ENCODE results near the gene ADGRA3.

Gene ADGRA3, protein sequence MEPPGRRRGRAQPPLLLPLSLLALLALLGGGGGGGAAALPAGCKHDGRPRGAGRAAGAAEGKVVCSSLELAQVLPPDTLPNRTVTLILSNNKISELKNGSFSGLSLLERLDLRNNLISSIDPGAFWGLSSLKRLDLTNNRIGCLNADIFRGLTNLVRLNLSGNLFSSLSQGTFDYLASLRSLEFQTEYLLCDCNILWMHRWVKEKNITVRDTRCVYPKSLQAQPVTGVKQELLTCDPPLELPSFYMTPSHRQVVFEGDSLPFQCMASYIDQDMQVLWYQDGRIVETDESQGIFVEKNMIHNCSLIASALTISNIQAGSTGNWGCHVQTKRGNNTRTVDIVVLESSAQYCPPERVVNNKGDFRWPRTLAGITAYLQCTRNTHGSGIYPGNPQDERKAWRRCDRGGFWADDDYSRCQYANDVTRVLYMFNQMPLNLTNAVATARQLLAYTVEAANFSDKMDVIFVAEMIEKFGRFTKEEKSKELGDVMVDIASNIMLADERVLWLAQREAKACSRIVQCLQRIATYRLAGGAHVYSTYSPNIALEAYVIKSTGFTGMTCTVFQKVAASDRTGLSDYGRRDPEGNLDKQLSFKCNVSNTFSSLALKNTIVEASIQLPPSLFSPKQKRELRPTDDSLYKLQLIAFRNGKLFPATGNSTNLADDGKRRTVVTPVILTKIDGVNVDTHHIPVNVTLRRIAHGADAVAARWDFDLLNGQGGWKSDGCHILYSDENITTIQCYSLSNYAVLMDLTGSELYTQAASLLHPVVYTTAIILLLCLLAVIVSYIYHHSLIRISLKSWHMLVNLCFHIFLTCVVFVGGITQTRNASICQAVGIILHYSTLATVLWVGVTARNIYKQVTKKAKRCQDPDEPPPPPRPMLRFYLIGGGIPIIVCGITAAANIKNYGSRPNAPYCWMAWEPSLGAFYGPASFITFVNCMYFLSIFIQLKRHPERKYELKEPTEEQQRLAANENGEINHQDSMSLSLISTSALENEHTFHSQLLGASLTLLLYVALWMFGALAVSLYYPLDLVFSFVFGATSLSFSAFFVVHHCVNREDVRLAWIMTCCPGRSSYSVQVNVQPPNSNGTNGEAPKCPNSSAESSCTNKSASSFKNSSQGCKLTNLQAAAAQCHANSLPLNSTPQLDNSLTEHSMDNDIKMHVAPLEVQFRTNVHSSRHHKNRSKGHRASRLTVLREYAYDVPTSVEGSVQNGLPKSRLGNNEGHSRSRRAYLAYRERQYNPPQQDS (N-terminal part only)

DNA sequence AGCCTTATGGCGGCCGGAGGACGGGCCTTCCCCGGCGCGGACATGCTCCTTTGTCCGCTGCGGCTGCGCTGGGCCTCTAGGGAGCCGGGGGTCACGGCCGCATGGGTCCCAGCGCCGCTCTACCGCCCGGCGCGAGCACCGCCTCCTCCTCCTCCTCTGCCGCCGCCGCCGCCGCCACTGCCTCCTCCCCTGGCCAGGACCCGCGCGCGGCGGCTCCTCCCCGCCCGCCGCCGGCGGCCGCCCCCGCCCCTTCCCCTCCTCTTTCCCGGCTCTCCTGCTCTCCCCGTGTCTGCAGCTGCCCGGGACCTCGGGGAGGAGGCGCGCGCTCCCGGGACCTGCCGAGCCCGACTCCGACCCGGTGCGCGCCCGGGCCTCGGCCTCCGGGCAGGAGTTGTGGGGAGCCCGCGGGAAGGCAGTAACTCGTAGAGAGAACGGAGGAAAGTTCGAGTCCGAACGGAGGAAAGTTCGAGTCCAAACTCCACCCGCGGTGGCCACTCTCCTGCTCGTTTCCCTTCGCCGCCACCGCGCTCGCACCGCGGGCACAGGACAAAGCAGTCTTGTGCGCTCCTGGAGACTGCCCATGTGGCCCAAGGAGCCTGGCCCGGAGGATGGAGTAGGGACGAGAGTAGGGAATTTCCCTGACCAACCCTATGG lies at the start of gene ADGRA3:
Gene ADGRA3, minus strand, starts transcription at position 179 of the 654 bp plus-strand sequence. CDS start 282 bp downstream, outside the sequence.
- H3K4me3 ChIP-seq (ENCODE audit: low read length): peak within 1 kb of the TSS; percentile 64
- TF ChIP-seq, protein P1, sequence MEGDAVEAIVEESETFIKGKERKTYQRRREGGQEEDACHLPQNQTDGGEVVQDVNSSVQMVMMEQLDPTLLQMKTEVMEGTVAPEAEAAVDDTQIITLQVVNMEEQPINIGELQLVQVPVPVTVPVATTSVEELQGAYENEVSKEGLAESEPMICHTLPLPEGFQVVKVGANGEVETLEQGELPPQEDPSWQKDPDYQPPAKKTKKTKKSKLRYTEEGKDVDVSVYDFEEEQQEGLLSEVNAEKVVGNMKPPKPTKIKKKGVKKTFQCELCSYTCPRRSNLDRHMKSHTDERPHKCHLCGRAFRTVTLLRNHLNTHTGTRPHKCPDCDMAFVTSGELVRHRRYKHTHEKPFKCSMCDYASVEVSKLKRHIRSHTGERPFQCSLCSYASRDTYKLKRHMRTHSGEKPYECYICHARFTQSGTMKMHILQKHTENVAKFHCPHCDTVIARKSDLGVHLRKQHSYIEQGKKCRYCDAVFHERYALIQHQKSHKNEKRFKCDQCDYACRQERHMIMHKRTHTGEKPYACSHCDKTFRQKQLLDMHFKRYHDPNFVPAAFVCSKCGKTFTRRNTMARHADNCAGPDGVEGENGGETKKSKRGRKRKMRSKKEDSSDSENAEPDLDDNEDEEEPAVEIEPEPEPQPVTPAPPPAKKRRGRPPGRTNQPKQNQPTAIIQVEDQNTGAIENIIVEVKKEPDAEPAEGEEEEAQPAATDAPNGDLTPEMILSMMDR (conservative IDR thresholded peaks at IDR 0.05; ENCODE audit: low read depth, low read length): no peak

DNA sequence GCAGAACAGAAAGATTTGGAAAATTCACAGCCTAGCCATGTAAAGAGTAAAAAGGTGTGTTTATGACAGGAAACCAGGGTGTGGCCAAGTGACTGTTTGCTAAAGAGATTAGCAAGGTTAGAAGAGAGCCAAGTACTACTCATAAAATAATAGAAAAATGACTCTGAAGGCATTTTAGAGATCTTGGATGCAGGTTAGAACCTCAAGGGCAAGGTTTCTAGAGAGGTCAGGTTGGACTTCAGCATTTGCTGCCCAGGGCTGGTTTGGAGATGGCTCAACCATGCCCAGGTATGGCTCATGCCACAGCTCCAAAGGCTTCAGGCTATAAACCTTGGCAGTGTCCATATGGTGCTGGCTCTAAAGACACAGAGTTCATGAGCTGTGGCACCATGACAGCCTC lies 40.6 kb upstream of the ADGRA3 start:
- TF ChIP-seq, protein P1 (conservative IDR thresholded peaks at IDR 0.05; ENCODE audit: low read depth, low read length): no peak
- no peak overlapping the region for H3K4me3 ChIP-seq (ENCODE audit: low read length)
- DNase-seq (ENCODE audit: low read depth): no peak

More for the DNA sequence above, at the start of gene ADGRA3:
- DNase-seq (ENCODE audit: low read depth): no peak

DNA sequence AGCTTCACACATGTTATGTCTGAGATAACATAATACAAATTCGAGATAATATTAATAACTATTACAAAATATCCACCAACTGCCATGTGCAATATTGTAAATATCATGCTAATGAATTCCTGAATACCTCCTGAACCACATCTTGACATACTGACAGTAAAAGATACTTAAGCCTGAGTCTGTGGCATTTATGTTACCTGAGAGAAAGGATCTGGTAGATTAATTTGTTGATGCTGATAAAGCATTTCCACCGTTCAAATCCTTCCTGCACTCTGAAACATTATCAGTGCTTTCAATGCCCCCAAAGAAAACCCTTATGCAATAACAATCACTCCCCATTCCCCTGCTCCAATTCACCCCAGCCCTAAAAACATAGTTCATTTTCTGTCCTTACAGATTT lies 38.8 kb upstream of the ADGRA3 start:
- no peak for DNase-seq (ENCODE audit: low read depth)
- H3K4me3 ChIP-seq (ENCODE audit: low read length): no peak overlapping the region
- TF ChIP-seq, protein P1 (conservative IDR thresholded peaks at IDR 0.05; ENCODE audit: low read depth, low read length): no peak

DNA sequence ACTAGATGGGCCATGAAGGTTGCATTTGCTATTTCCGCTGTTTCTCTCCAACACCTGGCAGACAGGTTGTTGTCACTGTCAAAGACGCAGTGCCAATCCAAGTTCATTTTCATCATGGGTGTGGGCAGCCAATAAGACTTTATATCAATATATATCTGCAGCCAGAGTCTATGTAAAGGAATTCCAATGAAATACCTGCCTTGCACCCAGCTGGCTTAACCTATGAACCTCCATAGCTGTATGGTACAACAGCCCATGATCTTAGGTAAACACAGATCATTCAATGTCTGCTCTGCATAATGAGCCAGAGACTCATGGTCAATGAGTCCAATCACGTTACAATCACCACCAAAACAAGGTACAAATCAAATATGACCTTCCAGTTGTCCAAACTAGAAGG lies 37.7 kb upstream of the ADGRA3 start:
- DNase-seq (ENCODE audit: low read depth): no peak
- TF ChIP-seq, protein P1 (conservative IDR thresholded peaks at IDR 0.05; ENCODE audit: low read depth, low read length): no peak
- H3K4me3 ChIP-seq (ENCODE audit: low read length): no peak overlapping the region

DNA sequence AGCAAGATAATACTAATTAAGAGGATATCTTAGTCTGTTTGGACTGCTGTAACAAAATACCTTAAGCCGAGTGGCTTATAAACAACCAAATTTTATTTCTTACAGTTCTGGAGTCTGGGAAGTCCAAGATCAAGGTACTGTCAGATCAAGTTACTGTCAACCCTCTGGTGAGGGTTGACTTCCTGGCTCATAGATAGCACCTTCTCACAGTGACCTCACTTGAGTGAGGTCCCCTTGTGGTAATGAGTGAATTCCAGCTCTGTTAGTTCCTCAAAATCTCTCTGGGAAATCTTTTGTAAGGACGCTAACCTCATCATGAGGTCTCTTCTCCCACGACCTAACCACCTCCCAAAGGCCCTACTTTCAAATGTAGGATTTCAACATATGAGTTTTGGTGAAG lies 36.9 kb upstream of the ADGRA3 start:
- DNase-seq (ENCODE audit: low read depth): peak; percentile 20
- H3K4me3 ChIP-seq (ENCODE audit: low read length): no peak overlapping the region
- TF ChIP-seq, protein P1 (conservative IDR thresholded peaks at IDR 0.05; ENCODE audit: low read depth, low read length): no peak

DNA sequence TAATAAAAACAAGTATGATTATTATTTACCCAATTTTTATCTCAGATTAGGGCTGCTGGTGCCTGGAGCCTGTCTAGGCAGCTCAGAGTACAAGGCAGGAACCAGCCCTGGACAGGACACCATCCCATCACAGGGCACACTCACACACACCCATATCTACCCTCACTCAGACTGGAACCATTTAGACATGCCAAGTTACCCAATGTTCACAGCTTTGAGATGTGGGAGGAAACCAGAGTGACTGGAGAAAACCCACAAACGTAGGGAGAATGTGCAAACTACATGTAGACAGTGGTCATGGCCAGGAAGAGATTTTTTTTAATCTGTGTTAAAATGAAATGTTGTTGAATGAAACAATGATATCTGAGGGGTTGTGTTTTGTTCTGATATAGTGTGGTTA lies 35.7 kb upstream of the ADGRA3 start:
- no peak for DNase-seq (ENCODE audit: low read depth)
- TF ChIP-seq, protein P1 (conservative IDR thresholded peaks at IDR 0.05; ENCODE audit: low read depth, low read length): no peak
- H3K4me3 ChIP-seq (ENCODE audit: low read length): no peak overlapping the region

All from retinal pigment epithelial cell (primary cell).